HepG2 (cell line): ENCODE results near the gene MRPL34. TPM values are rescaled to one million over a fixed set of nuclear protein-coding genes. Genes with fewer than 3 reads are reported as not detected.

Source experiments
- ARID4A ChIP-seq: sonication (generic); formaldehyde crosslinking; IDR thresholded peaks from 2 replicates; pipeline ENCODE4 v1.5.0; 2020; ENCODE audit warnings: mild to moderate bottlenecking, missing genetic modification reagents, borderline replicate concordance
- ATF1 ChIP-seq: IDR thresholded peaks from 2 replicates; pipeline ENCODE4 v1.6.1; 2016; ENCODE audit warnings: mild to moderate bottlenecking, control low read depth
- CENPBD1 ChIP-seq: sonication (generic); formaldehyde crosslinking; IDR thresholded peaks from 2 replicates; pipeline ENCODE4 v1.8.0; 2022; ENCODE audit warnings: missing genetic modification reagents, low read depth, mild to moderate bottlenecking, borderline replicate concordance
- DBP ChIP-seq: sonication (generic); formaldehyde crosslinking; IDR thresholded peaks from 2 replicates; pipeline ENCODE4 v1.4.0; 2020; ENCODE audit warnings: missing genetic modification reagents; ENCODE audit errors: not compliant biosample characterization
- DMAP1 ChIP-seq: IDR thresholded peaks from 2 replicates; pipeline ENCODE4 v1.6.1; 2016
- GLI4 ChIP-seq: sonication (generic); formaldehyde crosslinking; IDR thresholded peaks from 2 replicates; pipeline ENCODE4 v1.5.1; 2020; ENCODE audit warnings: missing genetic modification reagents, mild to moderate bottlenecking, moderate library complexity, borderline replicate concordance
- HDAC1 ChIP-seq: sonication (generic); formaldehyde crosslinking; IDR thresholded peaks from 2 replicates; pipeline ENCODE4 v1.5.1; 2020; ENCODE audit warnings: mild to moderate bottlenecking, missing genetic modification reagents
- HHEX ChIP-seq: IDR thresholded peaks from 2 replicates; pipeline ENCODE4 v1.6.1; 2016; ENCODE audit warnings: control low read depth
- MAZ ChIP-seq, 2 experiments: sonication (generic) in 1 of 2; formaldehyde crosslinking in 1 of 2; IDR thresholded peaks; 2 replicates each; pipeline versions ENCODE4 v1.5.0 to v1.6.1; 2012 to 2020; ENCODE audit warnings: low read depth in 2 of 2, mild to moderate bottlenecking in 2 of 2, borderline replicate concordance in 1 of 2, improper control_type of control experiment in 1 of 2, low read length in 1 of 2, missing genetic modification reagents in 1 of 2, moderate library complexity in 1 of 2
- MEF2D ChIP-seq: sonication (generic); formaldehyde crosslinking; IDR thresholded peaks from 2 replicates; pipeline ENCODE4 v1.5.1; 2020; ENCODE audit warnings: mild to moderate bottlenecking, missing genetic modification reagents
- MTERF4 ChIP-seq: sonication (generic); formaldehyde crosslinking; IDR thresholded peaks from 2 replicates; pipeline ENCODE4 v1.8.0; 2023; ENCODE audit warnings: mild to moderate bottlenecking, missing genetic modification reagents
- NONO ChIP-seq, 2 experiments: fragments of 450-650 bp in 1 of 2; sonication (generic) in 1 of 2; formaldehyde crosslinking in 1 of 2; IDR thresholded peaks in 1 of 2; conservative IDR thresholded peaks in 1 of 2; 2 replicates each; pipeline versions ENCODE4 v1.6.1 to v1.8.0; 2017 to 2022; ENCODE audit warnings: mild to moderate bottlenecking in 1 of 2, missing genetic modification reagents in 1 of 2, moderate library complexity in 1 of 2
- POLR2AphosphoS5 ChIP-seq: IDR thresholded peaks from 2 replicates; pipeline ENCODE4 v1.6.1; 2012; ENCODE audit warnings: low read depth, low read length
- SUZ12 ChIP-seq: fragments of 150-350 bp; IDR thresholded peaks from 2 replicates; pipeline ENCODE4 v1.6.1; 2014; ENCODE audit warnings: low read depth, low read length
- TSC22D2 ChIP-seq: sonication (generic); formaldehyde crosslinking; IDR thresholded peaks from 2 replicates; pipeline ENCODE4 v1.5.1; 2020; ENCODE audit warnings: missing genetic modification reagents, mild to moderate bottlenecking, borderline replicate concordance
- ZNF224 ChIP-seq: sonication (generic); formaldehyde crosslinking; IDR thresholded peaks from 2 replicates; pipeline ENCODE4 v1.5.0; 2020; ENCODE audit warnings: mild to moderate bottlenecking, missing genetic modification reagents
- ZNF34 ChIP-seq: sonication (generic); formaldehyde crosslinking; IDR thresholded peaks from 2 replicates; pipeline ENCODE4 v1.4.0; 2020; ENCODE audit warnings: mild to moderate bottlenecking, missing genetic modification reagents, borderline replicate concordance
- ZNF761 ChIP-seq: sonication (generic); formaldehyde crosslinking; conservative IDR thresholded peaks from 2 replicates; pipeline ENCODE4 v1.4.0; 2020; ENCODE audit warnings: mild to moderate bottlenecking, missing genetic modification reagents
- ZSCAN30 ChIP-seq: sonication (generic); formaldehyde crosslinking; IDR thresholded peaks from 2 replicates; pipeline ENCODE4 v1.5.0; 2020; ENCODE audit warnings: mild to moderate bottlenecking, missing genetic modification reagents
- polyA plus RNA-seq, 8 experiments: library from polyadenylated mRNA; depleted of rRNA in 3 of 8; stranded (reverse) in 7 of 8; unstranded in 1 of 8; fragments of >200 nt; fragmentation: Illumina TruSeq in 4 of 8; extraction: Trizol in 4 of 8; gene quantifications; 2 replicates each; pipeline versions ENCODE4 v1.2.1 to v1.2.3, GENCODE V29; 2011 to 2016; ENCODE audit warnings: low read depth in 4 of 8, missing spikeins in 1 of 8, mixed read lengths in 1 of 8; ENCODE audit not compliant: insufficient read depth in 1 of 8
- total RNA-seq, 5 experiments: library from RNA; depleted of rRNA; stranded (reverse); fragments of >200 nt; fragmentation: Illumina TruSeq; extraction: Trizol; gene quantifications; 2 replicates each; pipeline ENCODE4 v1.2.3, GENCODE V29; 2016; ENCODE audit warnings: low read depth in 1 of 5

MRPL34 gene
- total and polyA plus RNA-seq, 2 of the 13 experiments (the other 11 are each of a cell fraction or from before 2014, with no cell fraction given) = 74.0 to 77.3 TPM

- no peak for TF ChIP-seq MAZ (IDR thresholded peaks at IDR 0.05; ENCODE audit: borderline replicate concordance, low read depth, low read length)
- 0 out of 2 replicates have a peak, but pooled peaks have one; percentile 63 for TF ChIP-seq MAZ (CRISPR knock-in tag; IDR thresholded peaks at IDR 0.05; ENCODE audit: low read depth)
- no peak for TF ChIP-seq ZNF34
- TF ChIP-seq ZSCAN30 (CRISPR knock-in tag) = no peak
- TF ChIP-seq ZNF761 (CRISPR knock-in tag) = 0 out of 2 replicates have a peak, but pooled peaks have one; percentile 57
- TF ChIP-seq GLI4 (CRISPR knock-in tag) = no peak; the same call in 1 of the 2 replicates
- TF ChIP-seq ZNF224 (CRISPR knock-in tag) = peak; percentile 72; the same call in 1 of the 2 replicates
- no peak for TF ChIP-seq HHEX
- TF ChIP-seq ARID4A (CRISPR knock-in tag) = peak; percentile 91
- TF ChIP-seq DMAP1 (CRISPR knock-in tag) = peak; percentile 86
- TF ChIP-seq POLR2AphosphoS5 = peak; percentile 84
- TF ChIP-seq SUZ12 = peak; percentile 39
- peak; percentile 92 for TF ChIP-seq HDAC1 (CRISPR knock-in tag)
- TF ChIP-seq NONO (IDR thresholded peaks at IDR 0.05) = no peak
- TF ChIP-seq NONO (CRISPR knock-in tag; conservative IDR thresholded peaks at IDR 0.05) = no peak; the same call in 1 of the 2 replicates
- no peak; the same call in 1 of the 2 replicates for TF ChIP-seq MEF2D (CRISPR knock-in tag)
- TF ChIP-seq TSC22D2 (CRISPR knock-in tag) = peak; percentile 61; the same call in 1 of the 2 replicates
- 0 out of 2 replicates have a peak, but pooled peaks have one; percentile 18 for TF ChIP-seq ATF1 (CRISPR knock-in tag)
- no peak for TF ChIP-seq CENPBD1 (CRISPR knock-in tag)
- TF ChIP-seq DBP = peak; percentile 89
- TF ChIP-seq MTERF4 = no peak
Observed at GRCh38 chr19:17305517-17306284, at the start of gene MRPL34 (continued).
